Measurements from ENCODE around the gene ARHGAP26.
A peak's percentile ranks its signal among the peaks of the same experiment; 100 is the strongest.

Gene ARHGAP26

DNA sequence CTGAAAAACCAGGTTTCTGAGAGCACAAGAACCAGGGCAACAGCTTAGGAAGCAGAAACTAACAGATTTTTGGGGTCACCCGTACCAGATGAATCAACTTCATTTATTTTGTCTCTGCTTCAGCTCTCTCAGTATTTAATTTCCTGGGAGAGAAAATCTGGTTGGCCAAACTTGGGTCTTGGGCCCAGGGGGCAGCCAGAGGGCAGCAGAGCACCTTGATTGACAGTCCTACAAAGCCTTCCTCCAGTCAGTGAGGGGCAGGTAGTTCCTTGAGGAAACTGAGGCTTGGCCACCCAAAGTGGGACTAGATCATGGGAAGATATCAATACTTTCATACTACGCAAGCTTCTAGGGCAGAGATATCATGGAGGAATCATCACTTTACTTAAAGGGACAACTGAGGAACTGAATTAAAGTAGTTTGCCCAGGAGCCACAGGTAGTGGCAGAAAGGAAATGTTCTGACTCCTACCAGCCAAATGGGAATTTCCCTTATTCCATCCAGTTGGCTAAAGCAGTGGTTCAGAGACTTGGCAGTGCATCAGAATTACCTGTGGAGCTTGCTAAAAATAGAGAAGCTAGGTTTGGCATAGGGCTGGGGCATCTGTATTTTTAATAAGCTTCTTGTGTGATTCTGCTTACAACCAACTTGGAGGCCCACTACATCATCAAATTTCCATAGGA, 21.5 kb upstream of the ARHGAP26 start:
- FAIRE-seq, result peak; percentile 21

DNA sequence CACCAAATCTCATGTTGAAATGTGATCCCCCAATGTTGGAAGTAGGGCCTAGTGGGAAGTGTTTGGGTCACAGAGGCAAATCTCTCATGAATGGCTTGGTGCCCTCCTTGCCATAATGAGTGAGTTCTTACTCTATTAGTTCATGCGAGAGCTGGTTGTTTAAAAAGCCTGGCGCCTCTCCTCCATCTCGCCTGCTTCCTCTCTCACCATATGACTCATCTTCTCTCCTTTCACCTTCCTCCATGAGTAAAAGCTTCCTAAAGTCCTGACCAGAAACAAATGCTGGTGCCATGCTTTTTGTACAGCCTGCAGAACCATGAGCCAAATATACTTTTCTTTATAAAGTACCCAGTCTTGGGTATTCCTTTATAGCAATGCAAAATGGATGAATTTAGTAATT, 20.9 kb upstream of the ARHGAP26 start:
- DNase-seq (ENCODE audit: extremely low spot score, insufficient read length, low read depth), result no peak
- no peak for FAIRE-seq

More for the DNA sequence above, 21.5 kb upstream of the ARHGAP26 start:
- DNase-seq (ENCODE audit: extremely low spot score, insufficient read length, low read depth), result no peak

DNA sequence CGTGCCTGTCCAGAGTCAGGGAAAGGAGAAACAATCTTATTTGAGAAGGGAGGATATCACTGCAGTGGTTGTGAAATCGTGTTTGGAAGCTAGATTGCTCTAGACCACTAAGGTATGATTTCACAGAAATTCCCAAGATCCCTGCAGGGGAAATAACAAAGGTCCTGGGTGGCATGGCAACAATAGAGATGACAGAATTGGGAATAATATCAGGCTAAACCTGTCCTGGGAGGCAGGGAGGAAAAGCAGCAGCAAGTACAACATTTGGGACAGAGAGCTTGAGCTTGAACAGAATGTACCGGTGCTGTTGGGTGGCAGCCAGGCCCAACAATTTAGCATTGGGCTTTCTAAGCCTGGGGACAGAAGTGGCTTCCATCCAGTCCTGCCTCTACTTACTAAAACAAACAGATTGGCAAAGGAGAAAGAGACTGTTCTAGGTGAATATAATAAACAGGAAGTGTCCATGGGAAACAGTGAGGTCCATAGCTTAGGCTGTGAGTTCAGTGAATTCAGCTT, 17.0 kb upstream of the ARHGAP26 start:
- no peak for DNase-seq (ENCODE audit: extremely low spot score, insufficient read length, low read depth)
- no peak for FAIRE-seq

DNA sequence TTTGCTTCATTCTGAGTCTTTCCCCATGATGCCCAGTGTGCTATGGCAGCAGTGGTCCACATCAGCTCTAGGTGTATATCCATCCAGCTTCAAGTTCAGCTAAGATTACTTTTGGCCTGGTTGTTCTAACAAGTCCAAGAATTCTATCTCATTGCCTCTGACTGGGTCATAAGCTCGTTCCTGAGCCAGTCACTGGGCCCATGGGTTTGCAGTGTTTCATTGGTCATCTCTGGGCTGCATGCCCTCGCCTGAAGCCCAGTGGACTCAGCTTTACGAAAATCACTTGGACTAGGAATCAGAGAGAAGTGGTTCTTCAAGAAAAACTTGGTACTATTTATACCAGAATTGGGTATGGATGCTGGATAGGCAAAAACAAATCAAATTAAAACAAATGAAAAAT, 16.1 kb upstream of the ARHGAP26 start:
- FAIRE-seq (no peak), DNase-seq (ENCODE audit: extremely low spot score, insufficient read length, low read depth) (no peak)

DNA sequence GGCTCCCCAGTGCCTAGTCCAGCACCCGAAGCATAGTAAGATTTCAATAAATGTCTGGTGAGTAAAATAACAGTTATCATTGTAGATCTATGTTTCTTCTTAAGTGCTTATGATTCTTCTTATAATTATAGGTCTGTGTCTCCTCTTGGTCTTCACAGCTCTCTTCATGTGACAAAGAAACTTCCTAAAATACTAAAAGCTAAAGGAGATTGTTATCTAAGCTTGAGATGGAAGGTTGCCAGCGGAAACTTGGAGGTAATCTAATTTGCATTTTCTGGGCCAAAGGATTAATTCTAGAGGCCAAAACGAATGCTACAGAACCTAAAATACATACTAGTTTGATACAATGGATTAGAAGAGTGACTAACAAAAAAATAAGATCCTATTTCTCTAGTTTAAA, 13.6 kb upstream of the ARHGAP26 start:
- no peak for DNase-seq (ENCODE audit: extremely low spot score, insufficient read length, low read depth)
- no peak for FAIRE-seq

DNA sequence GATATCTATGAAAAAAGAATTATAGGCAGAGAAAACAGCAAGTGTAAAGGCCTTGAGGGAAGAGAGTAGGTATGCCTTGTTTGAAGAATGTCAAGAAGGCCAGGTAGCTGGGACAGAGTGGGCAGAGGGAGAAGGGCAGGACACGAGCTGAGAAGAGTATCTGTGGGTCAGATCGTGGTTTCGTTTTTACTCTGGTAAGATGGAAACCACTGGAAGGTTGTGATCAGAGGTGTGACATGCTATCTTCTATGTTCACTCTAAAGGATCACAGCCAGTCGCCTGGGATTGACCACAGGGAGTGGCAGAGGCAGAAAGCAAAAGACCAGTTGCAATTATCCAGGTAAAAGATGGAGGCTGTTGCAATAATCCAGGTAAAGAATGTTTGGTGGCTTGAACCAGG, 12.6 kb upstream of the ARHGAP26 start:
- no peak for DNase-seq (ENCODE audit: extremely low spot score, insufficient read length, low read depth)
- no peak for FAIRE-seq

DNA sequence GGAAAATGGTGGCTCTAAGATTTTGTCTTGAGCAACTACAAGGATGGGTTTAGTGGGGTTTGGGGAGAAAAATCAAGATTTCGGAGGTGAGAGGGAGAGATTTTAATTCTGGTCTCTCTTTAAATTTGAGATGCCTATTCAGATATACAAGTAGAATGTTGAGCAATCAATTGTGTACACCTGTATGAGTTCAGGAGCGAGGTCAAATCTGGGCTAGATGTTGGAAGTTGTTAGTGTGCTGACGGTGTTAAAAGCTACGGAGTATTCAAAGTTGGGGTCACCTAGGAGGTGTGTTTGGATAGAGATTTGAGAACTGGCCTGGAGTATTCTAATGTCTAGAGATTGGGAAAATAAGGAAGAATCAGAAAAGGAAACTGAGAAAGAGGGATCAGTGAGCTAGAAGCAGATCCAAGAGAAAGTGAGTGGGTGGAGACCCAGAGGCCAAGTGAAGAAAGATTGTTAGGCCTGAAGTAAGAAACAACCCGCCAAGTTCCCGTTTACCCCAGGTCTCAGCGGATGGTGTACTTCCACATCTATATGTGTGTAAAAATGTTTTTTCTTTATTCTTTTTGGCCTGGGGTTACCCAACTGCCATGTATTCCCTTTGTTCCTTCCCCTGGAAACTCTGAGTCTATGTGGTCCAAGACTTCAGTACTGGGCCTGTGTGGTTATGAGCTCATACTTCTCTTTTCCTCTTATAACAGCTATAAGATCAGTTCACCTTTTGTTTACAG, 11.9 kb upstream of the ARHGAP26 start:
- FAIRE-seq, result no peak
- no peak for DNase-seq (ENCODE audit: extremely low spot score, insufficient read length, low read depth)

DNA sequence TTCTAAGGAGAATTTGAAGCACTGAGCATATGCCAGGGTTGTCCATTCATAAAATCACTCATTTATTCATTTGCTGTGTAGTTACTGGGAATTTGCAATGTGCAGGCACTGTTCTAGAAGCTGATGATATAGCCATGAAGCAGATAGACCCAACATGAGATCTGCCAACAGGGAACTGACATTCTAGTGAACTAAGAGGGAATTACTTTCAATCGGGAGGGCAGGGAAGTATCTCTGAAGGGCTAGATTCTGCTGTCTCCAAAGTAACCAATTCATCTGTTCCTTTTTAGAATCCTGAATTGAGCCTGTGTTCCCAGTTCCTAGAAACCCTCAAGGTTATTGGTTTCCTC, 11.4 kb upstream of the ARHGAP26 start:
- DNase-seq (ENCODE audit: extremely low spot score, insufficient read length, low read depth) (no peak), FAIRE-seq (no peak)

DNA sequence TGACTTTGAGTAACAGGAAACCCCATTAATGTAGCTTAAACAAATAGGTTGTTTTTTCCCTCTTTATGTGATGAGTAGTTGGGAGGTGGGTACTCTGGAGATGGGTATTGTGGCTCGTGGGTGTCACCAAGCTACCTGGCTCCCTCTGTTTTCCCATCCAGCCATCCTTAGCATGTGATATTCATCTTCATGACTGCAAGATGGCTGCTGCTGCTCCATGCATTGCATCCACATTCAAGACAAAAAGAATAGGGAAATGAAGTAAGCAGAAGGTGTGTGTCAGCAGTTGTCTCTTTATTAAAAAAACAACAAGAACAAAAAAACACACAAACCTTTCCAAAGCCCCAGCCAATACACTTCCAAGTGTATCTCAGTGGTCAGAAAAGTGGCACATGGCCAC, 6.5 kb upstream of the ARHGAP26 start:
- DNase-seq (ENCODE audit: extremely low spot score, insufficient read length, low read depth) (no peak), FAIRE-seq (no peak)

DNA sequence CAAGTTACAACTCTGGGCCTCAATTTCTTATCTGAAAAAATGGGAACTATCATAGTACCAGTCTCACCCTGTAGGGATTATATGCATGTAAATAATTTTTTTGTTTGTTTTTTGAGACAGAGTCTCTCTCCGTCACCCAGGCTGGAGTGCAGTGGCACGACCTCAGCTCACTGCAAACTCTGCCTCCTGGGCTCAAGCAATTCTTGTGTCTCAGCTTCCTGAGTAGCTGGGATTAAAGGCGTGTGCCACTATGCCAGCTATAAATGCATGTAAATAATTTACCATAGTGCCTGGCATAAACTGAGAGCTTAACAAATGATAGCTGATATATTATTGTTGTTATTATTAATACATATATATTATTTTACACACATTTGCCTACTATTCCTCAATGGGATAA, 3.0 kb upstream of the ARHGAP26 start:
- DNase-seq (ENCODE audit: extremely low spot score, insufficient read length, low read depth), result no peak
- no peak for FAIRE-seq

DNA sequence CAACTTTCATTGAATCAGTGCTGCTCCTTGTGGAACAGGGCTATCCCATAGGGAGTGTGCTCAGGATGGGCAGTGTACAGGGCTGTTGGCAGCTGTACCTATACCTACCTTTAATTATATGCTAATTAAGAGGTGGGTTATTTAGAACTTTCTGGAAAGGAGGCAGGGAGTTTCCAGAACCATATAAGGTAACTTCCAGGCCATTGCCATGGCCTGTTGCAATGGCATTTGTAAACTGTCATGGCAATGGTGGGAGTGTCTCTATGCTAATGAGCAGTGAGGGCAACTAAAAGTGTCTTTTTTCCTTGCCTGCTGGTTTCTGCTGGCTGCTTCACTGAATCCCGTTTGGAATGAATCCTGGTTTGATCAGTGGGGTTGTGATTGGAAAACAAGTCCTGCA, 2.3 kb upstream of the ARHGAP26 start:
- no peak for DNase-seq (ENCODE audit: extremely low spot score, insufficient read length, low read depth)
- no peak for FAIRE-seq

DNA sequence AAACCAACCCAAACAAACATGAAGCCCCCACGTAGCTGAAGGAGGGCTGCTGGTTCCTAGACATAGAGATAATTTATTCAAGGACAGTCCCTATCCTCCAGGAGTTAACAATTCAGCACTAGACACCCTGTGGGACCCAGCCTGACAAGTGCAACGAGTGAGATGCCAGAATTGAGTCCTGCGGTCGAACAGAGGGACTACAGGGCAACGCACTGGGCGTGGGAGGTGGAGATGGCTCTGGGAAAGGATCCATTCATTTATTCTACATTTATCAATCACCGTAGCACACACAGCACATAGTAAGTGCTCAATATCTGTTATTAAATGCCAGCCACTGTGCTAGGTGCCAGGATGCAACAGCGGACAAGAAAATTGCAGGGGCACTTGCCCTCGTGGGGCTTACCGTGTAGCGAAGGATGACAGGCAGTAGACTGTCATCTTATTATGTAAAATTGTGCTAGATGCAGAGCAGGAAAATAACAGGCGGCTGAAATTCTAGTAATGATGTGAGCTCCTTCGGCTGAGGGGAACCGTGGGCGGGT, 855 bp upstream of the ARHGAP26 start:
- DNase-seq (ENCODE audit: extremely low spot score, insufficient read length, low read depth) (no peak), FAIRE-seq (no peak)

DNA sequence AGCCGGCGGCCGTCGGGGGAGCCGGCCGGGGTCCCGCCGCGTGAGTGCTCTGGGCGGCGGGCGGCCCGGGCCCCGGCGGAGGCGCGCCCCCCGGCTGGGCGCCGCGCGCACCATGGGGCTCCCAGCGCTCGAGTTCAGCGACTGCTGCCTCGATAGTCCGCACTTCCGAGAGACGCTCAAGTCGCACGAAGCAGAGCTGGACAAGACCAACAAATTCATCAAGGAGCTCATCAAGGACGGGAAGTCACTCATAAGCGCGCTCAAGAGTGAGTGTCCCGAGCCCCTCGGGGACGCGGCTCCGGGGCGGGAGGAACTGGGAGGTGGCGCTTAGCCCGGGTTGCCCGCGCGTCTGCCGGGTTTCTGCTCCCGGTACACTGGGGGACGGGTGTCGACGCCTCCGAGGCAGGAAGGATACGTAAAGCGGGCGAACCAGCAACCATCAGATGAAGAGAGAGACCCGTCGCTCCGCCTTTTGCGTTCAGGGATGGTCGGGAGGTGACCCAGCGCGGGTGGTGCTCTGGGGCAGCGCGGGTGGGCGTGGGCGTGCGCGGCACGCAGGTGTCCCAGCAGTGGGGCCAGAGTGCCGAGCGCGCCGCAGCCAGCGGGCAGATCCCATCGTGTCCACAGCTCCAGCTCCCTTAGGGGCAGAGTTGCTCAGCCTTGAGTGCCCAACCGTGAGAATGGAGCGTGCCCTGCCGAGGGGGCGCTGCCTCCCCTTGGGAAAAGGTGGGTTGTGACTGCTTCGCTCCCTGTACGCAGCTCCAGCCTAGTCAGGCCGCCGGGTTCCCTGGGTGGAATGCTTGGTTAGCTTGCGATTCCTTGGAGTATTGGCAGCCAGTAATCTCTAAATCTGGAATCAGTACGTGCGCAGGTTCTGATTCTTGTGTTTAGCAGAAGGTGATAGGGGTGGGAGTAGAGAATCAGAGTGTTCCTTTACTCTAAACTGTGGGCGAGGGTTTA, 753 bp downstream of the ARHGAP26 start:
- DNase-seq (ENCODE audit: extremely low spot score, insufficient read length, low read depth), result no peak
- FAIRE-seq, result no peak

DNA sequence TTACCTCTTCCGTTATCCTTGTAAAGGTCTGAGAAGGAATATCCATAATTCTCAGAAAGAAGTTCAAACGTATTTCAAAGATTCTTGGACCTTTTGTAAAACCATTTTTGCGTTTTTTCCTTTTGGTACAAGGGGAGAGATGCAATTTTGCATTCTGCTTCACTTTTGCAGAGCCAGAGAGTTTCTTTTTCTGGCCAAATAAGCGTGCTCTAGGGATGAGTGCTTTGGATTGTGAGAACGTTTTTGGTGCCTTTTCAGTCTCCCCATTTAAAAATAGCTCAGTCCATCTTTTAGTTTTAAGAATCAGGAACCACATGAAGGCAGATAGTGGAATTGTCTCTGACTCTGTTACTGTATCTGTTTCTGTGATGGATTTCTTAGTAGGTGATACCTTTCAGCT, 1.5 kb downstream of the ARHGAP26 start:
- no peak for DNase-seq (ENCODE audit: extremely low spot score, insufficient read length, low read depth)
- FAIRE-seq, result no peak

DNA sequence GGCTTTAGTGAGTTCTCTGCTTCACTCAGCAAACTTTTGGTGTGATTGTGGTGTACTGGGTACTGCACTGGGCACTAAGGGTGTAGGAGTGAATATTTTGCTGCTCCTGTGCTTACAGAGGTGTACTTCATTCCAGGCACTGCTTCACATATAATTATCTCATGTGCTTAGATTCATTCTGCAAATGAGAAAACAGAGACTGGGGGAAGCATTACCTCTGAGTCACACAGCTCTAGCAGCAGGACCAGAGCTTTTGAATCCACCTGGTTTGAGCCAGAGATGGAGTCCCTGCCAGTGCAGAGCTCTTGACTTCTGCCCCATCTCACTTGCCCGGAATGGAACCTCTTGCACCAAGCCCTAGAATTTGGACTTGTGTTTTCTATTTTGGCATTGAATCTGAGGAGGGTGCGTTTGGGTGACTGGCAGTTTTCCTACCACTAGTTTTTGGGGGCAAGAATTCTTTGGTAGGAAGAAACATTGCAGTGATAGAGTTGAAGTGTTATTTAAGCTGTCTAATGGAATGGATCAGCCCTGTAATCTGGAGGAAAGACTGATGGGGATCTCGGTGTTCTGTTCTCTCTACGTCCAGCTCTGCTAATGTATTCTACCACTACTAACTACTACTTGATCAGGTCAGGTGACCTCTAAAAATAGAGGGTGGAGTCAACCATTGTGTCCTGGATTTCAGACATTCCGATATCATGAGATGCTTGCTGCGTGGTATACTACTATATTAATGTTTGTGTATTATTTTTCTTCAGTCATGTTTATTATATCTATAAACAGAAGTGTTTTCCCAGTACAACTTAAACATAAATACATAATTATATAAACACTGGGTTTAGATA, 2.5 kb downstream of the ARHGAP26 start:
- FAIRE-seq, result no peak

DNA sequence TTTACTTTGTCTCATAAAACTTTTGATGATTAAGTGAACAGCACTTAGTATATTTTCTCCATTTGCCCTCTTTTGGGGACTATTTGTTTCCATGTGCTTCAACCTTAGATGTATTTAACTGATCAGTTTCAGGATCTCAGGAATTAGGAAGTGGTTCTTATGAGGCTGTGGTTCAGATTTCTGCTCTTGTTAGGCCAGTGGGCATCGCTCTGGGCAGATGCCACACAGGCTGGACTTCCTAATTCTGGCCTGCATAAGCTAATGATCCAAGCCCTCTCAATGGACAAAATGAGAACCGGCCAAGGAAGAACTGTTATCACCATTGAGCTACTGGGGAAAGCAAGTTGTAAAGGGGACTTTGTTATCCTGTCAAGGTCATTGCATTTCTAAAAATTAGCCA, 6.9 kb downstream of the ARHGAP26 start:
- DNase-seq (ENCODE audit: extremely low spot score, insufficient read length, low read depth) (no peak), FAIRE-seq (no peak)

More for the DNA sequence above, 2.5 kb downstream of the ARHGAP26 start:
- DNase-seq (ENCODE audit: extremely low spot score, insufficient read length, low read depth), result no peak

DNA sequence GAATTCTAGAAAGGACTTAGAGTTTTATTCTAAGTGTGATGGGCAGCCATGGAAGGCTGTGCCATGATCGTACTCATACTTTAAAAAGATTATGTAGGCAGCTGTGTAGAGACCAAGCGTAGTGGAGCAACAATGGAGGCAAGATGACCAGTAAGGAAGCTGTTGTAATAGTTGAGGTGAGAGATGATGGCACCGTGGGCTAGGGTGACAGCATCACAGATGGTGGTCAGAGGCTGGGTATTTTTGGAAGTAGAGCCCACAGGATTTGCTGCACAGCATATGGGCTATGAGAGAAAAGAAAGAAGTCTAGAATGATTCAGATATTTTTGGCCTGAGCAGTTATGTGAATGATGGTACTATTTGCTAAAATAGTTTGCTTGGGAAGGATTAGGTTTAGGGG, 7.7 kb downstream of the ARHGAP26 start:
- DNase-seq (ENCODE audit: extremely low spot score, insufficient read length, low read depth) (no peak), FAIRE-seq (no peak)

DNA sequence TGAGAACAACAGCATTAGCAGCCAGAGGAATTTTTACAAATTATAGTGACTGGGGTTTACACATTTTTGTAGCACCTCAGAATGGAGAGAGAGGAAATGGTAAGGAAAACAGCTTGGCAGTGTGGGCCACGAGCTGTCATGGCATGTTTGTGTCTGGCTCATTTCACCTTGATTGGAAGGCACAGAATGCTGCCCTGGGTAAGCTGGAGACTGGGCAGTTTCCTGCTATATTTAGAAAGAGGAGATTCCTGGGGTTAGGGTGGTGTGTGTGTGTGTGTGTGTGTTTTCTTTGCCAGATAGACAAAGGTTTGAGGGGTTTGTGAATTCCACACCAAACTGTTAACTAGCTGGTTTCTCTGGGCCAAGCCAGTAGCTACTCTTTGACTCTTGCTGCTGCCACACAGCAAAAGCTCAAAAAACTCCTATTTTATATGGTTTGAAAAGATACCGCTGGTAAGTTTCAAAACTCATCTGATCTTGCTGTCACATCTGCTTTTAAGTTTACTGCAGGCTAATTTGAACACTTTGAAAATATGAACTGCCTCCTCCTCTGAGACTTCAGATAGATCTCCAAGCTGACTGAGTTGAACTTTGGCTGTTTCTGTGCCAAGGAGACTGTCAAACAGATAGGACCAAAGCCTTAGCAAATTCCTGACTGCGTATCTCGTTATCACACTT, 9.1 kb downstream of the ARHGAP26 start:
- no peak for FAIRE-seq
- DNase-seq (ENCODE audit: extremely low spot score, insufficient read length, low read depth), result no peak

DNA sequence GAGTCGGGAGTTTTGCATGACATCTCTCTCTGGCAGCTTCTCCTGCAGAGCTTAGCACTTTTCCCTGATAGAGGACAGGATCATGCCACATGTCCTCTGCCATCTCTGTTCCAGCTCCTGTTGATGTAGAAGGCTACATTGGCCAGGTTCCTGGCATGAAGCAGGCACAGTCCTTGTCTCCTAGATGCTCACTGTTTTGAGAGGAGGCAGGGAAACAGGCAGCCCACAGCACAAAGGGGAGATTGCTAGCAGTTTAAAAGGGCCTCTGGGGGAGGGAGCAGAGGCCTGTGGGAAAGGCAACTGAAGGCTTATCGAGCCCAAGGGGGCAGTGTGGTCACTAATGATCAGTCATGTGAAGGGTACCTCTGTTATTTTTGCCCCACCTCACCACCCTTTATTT, 10.7 kb downstream of the ARHGAP26 start:
- FAIRE-seq (no peak), DNase-seq (ENCODE audit: extremely low spot score, insufficient read length, low read depth) (no peak)
